Activated CD8-positive, alpha-beta memory T cell treated with anti-CD3 and anti-CD28 coated beads, Interleukin-2, amount 50 U/mL, for 4 hours (primary cell): Measurements from ENCODE around the gene PRKCE.
A peak's percentile ranks its signal among the peaks of the same experiment; 100 is the strongest.

Source experiments
- DNase-seq: peaks from one replicate; pipeline ENCODE4 v3.0.0-alpha.2; 2020

The PRKCE gene

DNA sequence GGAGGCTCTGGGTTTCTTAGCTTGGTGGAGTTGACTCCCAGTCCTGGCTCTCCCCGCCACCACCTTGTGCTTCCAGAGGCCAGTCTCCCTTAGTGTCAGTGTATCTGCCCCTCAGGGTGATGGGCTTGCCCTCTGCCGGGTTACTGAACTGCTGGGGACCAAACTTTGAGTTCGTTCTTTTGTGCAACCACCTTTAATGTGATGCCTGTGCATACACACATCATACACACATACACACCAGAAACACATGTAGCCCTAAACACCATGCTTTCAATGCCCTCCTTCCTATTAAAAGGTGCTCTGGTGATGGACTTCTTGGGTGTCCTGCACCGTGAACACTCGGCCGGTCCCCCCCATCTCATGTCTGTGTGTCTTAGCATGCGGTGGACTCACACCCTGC lies 330.6 kb downstream of the PRKCE start:
- DNase-seq, result no peak

DNA sequence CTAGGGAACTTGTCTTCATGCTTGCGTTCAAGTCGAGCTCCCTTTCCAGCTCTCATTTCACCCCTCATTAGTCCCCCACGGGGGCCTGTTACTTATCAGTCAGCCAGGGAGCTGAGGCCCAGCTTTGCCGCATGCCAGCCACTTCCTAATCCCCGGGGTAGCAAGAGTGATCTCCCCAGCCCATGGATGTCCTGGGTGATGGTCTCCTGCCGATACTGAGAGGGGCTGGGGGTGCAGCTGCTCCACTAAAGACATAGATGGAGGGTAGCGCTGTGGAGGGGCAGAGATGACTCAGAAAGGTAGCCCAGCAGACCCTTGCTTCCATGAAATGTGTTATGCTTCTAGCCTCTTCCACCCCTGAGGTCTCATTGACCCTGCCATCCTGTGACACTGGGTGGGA lies 331.7 kb downstream of the PRKCE start:
- DNase-seq, result no peak

DNA sequence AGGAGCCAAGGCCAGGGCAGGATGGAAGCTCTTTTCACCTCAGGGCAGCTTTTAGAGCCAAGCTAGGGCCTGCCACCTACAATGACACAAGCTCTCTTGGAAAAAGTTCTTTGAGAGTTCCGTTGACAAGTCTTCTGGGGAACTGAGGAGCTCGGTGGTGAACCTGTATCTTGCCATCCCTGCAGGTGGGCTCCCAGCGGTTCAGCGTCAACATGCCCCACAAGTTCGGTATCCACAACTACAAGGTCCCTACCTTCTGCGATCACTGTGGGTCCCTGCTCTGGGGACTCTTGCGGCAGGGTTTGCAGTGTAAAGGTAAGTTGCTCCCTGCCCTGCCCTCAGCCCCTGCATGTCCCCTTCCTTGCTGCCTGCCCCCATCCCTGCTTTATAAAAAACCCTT lies 332.9 kb downstream of the PRKCE start:
- no peak for DNase-seq

DNA sequence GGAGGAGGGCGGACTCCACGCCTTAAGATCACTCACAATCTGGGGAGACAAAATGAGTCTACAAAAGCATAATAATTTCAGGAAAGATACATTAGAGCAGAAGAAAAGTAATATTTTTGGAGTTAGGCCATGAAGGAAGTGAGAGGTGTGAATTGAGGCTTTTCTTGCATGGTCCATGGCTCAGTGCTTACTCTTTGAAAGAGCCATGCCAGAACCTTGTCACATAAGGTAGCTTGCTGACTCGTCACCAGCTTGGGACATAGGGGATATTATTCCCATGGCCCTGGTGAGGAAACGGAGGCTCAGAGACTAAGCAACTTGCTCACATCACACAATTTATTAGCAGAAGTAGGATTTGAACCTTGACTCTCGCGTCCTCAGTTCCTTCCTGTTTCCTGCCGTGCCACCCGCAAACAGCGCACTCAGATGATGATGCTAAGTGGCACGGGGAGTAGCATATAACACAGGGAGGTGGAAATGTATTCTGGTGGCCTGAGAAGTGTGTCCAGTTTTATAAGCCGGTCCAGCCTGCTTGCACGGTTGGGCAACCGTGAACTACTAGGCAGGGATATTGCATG lies 333.5 kb downstream of the PRKCE start:
- DNase-seq, result no peak

DNA sequence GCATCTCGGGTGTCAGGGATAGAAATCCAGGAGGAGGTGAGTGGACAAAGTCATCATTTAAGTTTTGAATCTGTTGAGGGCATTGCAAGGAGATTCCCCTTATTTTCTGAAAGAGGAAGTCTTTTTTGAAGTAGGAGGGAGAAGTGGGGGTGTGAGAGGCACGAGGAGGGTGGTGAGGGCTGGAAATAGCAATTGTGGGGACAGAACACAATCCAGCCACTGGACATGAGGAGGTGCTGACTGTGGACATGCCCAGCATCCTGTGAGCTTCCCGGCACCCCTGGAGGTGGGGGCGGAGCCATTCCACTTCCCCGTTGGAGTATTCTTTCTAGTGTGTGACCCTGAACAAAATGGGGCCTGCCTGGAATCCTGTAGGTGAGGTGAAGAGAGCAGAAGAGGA lies 335.0 kb downstream of the PRKCE start:
- no peak for DNase-seq

DNA sequence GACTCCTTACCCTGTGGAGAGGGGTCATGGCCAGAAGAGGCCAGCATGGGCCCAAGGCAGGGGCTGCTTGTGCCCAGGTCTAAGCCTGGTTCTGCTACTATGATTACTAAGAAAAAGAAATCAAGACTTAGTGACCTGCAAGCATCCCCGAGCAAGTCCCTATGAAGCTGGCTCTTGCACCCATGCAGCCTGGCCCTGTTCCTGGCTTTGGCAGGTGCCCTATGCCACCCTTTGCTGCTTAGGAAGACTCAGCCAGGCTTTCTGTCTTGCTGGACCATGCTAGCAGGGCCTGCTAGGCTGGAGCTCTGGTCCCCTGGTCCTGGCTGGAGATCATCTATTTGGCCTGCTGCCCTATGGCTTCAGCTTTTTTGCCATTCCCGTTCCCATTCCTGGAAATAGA lies 336.4 kb downstream of the PRKCE start:
- DNase-seq, result no peak

DNA sequence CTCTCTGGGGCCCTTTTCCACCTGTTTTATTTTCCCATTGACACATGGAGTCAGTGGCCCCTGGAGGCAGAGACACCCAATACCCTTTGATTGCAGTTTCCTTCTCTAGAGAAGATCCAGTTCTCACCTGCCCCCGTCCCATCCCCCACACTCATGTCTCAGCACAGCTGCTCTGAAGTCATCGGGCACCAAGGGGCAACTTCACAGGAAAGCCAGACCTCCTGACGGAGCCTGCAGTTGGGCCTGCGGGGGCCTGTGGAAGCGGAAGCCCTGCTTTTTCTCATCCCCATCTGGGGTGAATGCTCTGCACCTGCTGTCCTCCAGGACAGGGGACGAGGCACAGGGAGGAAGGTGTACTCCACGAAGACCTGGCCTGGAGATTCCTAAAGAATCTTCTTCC lies 337.4 kb downstream of the PRKCE start:
- no peak for DNase-seq

DNA sequence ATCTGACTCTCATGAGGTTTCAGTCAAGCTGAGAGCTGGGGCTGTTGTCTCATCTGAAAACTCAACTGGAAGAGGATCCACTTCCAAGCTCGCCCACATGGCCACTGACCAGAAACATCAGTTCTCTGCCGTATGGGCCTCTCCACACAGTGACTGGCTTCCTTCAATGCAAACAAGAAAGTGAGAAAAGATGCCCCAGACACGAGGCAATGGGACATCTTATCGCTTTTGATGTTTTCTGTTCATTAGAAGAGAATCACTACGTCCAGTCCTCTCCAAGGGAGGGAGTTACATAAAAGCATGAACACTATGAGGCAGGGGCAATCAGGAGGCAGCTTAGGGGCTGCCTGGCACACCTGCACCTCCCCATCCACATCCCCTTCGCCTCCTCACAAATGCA lies 338.7 kb downstream of the PRKCE start:
- DNase-seq, result no peak

DNA sequence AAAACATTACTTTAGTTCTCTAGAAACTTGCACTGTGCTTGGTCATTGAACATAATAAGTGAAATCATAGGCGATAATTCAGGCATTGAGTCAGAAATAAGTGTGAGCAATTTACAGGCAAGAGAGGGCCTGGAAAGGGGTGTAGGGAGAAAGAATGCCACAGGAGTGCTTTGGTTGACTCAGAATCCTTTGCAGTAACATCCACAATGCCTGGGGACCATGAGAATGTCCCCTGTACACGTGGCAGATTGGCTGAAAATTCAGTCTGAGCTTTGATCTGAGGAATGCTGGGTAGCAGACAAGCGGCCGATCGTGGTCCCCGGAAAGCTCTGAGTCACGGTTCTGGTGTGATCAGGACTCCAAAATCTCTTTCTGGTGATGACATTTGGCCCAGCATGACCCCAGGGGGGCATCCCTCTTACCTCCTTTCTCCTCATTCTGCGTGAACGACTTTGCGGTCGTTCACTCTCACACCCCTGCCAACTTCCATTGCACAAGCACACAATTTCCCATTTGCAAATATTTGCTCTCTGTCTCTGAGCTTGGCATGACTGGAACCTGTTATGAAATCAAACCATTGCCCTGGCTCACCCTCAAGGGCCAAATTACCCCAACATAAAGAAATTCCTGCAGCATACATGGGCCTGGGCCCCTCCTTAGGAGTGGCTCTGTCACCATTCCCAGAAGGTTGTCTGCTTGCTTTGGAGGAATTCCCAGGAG lies 340.7 kb downstream of the PRKCE start:
- no peak for DNase-seq

DNA sequence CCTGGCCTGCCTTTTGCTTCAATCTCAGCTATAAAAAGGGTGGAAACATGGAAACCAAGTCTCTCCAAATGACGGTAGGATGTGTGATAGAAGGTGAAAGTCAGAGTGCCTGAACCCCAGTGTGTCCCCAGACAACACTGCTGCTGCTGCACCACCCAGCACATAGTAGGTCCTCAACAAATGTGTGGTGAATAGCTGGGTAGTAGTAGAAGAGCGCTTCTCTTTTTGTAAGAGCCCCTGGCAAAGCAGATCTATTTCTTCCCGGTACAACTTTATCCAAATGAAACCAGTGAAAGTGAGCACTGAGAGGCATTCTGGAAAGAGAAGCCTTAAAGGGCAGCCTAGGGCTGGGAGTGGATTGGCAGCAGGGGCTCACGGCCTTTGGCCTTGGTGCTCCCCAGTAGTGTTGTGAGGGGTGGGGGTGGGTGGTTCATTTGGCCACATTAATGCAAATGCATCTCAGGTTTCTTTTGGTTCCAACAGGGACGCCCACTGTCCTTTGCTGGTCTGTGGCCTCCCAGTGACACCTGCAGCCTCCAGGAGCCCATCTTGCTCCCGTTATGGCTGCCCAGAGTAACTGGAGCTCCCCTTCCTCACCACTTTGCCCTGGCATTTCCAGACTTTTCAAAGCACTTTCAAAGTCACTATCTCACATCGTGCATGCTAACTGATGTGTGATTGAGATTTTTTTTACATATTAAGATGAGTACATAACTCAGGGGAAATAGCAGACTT lies 341.4 kb downstream of the PRKCE start:
- no peak for DNase-seq

DNA sequence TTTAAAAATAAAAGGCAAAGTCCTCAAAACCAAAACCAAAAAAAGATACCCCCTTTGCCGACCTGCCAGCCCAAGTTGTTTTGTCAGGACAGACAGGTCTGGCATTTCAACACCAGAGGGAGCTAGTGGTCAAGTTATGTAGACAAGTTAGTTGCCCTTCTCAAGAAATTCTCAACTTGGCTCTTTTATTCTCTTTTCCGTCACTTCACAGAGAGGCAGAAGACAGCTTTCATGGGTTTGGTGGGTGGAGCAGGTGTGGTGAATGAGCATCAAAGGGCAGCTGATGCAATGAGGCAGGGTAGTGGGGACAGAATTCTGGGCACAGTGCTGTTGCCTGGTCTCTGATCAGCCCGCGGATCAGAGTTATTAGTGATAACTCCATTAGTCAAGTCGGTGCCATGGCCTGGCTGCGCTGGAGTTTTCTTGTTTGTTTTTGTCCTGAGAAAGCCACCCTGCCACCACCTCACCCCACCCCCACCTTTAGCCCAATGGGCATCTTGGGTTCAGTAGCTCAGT lies 342.1 kb downstream of the PRKCE start:
- DNase-seq, result peak; percentile 51

DNA sequence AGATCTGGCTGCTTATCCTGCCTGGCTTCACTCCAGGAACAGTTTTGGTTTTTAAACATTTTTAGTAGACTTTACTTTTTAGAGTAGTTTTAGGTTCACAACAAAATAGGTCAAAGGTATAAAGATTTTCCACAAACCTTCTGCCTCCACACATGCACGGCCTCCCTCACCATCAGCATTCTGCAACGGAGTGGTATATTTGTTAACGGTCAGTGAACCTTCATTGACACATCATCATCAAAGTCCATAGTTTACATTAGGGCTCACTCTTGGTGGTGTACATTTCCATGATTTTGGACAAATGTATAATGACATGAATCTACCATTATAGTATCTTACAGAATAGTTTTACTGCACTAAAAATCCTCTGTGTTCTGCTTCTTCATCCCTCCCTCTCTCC lies 342.6 kb downstream of the PRKCE start:
- no peak for DNase-seq

DNA sequence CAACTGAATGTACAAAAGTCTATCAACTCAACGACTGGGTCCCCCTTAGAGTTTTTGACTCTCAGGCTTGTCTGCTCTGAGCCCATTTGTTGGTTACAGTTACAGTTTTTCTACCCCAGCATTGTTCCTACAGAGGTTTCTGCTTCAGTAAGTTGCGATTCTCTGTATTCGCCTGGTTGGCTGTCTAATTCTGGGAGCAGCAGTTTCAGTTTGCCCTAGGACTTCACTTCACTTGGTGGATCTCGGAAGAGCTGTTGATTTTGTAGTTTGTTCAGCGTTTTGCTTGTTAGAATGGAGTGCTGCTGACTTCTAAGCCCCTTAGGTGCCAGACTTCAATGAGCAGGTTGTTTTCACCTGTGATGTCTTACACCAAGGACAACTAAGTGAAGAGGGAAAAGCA lies 349.2 kb downstream of the PRKCE start:
- DNase-seq, result no peak

DNA sequence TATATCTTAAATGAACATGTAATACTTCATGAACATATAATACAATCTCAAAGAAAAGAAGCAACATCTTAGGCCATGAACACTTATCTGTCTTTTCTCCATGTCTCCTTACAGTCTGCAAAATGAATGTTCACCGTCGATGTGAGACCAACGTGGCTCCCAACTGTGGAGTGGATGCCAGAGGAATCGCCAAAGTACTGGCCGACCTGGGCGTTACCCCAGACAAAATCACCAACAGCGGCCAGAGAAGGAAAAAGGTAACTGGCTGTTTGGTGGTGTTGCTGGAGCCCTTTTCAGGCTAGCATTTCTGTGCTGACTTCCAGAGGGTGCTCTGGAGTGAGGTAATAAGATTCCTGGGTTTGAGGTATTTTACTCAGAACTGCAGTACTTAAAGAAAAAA lies 349.8 kb downstream of the PRKCE start:
- no peak for DNase-seq

DNA sequence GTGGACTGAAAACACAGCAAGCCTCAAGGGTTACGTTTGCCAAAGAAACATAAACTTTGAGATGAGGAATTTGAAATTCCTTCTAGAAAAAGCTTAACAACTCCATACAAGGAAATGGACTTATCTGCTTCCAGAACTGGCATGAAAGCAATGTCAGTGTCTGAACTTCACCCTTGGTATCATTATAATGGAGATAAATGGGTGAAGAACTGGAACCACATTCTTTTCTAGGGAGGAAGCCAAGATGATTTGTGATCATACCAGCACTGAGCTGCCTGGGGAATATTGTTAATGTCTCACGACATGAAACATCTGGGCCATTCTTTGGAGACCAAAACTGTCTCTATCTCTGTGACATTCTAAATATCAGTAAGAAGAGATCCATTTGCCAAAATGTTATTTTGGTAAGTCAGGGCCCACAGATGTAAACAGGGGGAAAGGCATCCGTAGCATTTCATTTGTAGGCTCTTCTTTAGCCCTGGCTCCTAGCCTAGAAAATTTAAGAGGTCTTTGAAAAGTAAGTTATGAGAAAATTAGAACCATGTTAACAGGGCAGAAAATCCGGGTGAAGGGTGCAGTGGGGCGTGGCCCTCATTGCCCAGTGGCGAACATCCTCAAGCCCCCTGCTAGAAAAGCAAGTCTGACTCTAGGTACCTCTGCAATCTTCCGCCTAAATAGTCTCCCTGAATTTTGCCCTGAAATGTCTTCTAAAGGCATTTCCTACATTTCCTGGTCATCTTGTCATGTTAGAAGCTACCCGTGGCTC lies 350.4 kb downstream of the PRKCE start:
- no peak for DNase-seq

DNA sequence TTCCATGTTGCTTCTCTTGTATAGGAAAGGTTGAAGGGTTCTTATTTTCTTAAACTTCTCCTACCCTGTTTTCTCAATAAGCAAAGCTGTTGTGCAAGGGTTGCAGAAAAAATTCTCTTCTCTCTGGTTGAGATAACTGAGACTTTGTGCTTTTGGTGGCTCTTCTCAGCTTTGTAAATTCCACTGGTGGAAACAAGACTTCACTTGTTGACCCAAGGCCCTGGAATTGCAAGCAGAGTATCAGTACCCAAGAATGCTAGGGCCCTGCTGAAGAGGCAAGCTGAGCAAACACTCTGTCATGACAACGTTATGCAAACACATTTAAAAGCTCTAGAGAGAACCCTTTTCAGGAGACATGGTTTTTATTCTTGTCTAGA lies 351.0 kb downstream of the PRKCE start:
- DNase-seq, result no peak

DNA sequence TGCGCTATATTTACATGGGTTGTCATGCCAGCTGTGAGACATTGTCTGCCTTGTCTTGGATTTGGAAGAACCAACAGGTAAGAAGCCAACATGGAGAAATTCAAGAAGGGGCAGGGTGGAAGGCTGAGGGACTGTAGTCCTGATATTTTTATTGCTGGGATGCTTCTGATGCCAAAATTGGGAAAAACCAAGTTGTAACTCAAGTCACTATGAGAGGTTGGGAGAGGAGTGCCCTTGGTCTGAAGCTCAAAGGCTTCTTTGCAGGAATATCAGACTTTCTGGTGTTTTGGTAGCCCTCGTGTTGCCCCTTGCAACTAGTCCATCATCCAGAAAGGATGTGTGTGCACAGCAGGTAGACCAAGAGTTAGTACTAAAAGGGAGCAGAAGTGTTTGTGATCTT lies 351.5 kb downstream of the PRKCE start:
- DNase-seq, result no peak

DNA sequence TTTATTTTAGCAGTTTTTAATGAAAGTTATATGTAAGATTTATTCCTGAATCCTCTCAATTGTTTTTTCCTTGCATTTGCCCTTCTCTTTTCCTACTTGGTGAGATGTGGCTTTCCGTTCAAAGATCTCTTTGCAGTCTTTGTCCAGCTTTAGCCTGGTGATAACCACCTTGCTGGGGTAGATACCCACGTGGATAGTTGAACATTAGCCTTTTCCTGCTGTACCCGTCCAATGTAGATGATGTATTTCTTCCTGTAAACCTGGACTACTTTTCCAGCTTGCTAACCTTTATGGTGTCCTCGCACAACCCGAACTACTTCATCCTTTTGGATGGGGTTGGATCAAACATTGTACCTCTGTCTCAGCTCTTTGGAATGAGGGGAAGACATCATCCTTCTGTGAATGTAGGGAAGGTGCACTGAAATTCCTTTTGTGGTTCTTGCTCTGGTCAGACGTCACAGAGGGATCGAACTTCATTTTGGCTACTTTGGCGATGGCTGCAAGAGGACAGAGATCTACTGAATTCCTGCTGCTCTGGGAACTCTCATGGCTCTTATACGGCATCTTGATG lies 352.5 kb downstream of the PRKCE start:
- DNase-seq, result no peak

DNA sequence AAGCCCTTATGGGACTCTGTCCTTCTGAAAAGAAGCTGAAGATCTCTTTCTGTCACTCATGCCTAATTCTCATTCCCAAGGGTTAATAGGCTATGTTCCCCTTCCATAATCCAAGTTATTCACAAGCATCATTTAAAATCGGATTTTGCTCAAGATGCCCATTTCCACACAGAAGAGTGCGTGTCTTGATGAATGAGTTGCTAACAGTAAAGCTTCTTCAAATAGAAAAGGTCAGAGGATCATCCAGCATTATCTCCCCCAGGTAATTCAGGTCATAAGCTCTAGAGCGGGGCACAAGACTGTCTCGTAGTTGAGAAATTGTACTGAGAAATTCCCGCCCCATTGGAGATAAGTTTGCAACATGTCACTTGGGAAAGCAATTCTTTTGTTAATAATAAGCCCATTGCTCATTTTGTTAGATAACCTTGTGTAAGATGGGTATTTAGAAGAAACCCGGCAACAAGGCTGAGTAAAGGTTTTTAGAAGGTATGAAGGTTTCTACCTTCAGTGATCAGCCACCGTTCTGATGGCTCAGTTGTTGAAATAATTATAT lies 355.1 kb downstream of the PRKCE start:
- no peak for DNase-seq

DNA sequence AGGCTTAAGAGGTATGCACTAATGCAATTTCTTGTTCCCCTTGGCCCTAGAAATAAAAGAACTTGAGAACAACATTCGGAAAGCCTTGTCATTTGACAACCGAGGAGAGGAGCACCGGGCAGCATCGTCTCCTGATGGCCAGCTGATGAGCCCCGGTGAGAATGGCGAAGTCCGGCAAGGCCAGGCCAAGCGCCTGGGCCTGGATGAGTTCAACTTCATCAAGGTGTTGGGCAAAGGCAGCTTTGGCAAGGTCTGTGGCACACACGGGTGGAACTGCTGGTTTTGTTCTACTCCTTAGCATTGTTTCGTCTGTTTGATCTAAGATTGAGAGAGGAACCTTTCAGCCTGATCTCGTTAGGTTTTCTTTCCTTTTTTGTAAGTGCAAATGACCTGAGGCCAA lies 355.9 kb downstream of the PRKCE start:
- DNase-seq, result no peak

DNA sequence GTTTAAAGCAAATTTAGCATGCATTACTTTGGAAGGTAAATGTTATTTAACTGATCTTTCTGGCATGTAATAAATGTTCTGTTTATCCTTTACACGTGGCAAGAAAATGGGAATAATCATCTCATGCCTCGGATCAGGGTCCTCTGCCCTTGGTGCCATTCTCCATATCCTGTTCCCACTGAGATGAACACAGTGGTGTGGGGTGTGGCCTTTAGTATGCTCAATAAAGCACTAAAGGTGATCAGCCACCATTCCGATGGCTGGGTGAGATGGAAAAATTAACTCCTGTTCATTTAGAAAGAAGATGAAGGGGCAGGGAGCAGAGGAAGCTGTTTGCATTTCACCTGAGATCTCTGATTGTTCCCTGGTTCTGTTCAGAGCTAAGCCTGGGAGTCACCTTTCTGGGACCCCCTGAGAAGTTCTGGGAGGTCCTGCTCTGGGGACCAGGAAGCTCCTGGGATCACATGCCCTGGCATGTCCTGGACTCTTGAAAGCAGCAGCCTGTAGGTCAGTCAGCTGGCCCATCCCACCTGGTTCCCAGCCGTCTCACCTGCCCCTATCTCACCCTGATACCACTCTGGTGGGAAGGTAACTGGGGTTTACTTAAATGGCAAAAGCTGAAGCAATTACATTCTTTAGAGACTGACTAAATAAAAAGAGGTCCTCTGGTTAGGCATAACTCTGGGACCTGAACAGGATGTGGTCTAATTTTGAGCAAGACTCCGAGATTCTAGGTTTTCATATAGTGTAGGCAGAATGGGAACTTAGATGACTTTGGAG lies 356.8 kb downstream of the PRKCE start:
- no peak for DNase-seq

DNA sequence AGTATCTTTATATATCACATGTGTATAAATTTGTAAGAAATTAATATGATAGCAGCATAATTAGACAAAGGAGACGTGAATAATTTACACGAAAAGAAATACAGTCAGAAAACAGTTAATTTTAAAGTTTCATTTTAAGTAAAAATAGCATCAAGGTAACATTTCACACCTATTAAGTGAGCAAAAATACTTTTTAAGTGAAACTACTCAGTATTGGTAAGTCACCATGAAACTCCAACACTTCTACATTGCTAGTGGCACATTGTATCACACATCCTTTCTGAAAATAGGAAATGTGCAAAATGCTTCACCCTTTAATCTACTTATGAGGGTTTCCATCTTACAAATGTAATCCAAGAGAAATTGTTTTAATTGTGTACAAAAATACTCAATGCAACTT lies 357.8 kb downstream of the PRKCE start:
- DNase-seq, result no peak
